GM18499 (cell line): Measurements from ENCODE around the gene TRIM13.
A peak's percentile ranks its signal among the peaks of the same experiment; 100 is the strongest.

Experiments used
- ATAC-seq: cut with Tn5 transposase; IDR thresholded peaks from one replicate; pipeline ENCODE4 v1.9.1; 2021; ENCODE audit warnings: moderate number of reproducible peaks; ENCODE audit not compliant: insufficient read depth, unreplicated experiment

TRIM13 gene

DNA sequence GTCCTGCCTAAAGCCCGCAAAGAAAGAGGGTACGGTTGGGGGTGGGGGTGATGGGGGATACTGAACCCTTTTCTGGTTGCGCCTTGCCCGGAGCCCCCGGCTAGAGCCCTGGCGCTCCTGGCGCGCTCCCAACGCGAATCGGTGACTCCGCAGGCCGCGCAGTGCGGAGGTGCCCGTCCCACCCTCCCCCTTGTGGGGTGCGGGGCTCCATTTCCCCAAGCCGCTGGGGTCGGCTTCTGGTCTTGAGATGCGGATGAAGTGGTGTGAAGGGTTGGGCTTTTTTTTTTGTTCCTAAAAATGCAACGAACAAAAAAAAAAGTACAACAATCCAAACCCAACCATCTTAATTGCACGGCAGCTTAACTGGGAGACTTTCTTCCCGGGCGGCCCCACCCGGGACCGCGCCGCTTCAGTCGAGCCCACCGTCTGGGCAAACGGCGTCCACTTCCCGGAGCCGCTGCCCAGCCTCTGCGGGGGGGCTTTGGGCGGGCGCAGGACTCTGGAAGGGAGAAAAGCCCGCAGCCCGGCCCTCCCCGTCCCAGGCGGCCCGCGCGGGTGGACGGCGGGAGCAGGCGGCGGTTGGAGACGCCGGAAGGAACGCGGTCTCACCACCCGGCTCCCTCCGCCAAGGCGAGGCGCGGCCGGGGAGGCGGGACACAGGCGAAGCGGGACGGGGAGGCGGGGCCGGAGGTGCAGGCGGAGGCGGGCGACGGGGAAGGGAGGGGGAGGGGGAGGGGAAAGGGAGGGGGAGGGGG, 504 bp upstream of the TRIM13 start:
- ATAC-seq: no peak

DNA sequence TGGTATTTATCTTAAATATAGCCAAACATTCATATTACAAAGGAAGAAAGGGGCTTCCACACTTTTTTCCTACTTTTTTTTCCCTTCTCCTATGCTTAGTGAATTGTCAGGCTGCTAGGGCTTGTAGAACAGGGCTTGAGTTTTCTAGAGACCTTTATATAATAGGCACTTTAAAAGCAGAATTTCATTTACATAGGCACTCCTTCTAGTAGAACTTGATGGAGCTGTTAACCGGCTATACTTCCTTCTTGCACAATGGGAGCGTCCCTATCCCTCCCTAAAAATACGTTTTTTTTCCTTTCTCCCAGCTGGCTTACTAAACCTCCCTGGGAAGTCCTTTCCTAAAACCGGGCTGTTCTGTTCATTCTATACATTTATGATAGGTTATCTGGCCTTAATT, 1.1 kb downstream of the TRIM13 start:
- ATAC-seq: no peak

DNA sequence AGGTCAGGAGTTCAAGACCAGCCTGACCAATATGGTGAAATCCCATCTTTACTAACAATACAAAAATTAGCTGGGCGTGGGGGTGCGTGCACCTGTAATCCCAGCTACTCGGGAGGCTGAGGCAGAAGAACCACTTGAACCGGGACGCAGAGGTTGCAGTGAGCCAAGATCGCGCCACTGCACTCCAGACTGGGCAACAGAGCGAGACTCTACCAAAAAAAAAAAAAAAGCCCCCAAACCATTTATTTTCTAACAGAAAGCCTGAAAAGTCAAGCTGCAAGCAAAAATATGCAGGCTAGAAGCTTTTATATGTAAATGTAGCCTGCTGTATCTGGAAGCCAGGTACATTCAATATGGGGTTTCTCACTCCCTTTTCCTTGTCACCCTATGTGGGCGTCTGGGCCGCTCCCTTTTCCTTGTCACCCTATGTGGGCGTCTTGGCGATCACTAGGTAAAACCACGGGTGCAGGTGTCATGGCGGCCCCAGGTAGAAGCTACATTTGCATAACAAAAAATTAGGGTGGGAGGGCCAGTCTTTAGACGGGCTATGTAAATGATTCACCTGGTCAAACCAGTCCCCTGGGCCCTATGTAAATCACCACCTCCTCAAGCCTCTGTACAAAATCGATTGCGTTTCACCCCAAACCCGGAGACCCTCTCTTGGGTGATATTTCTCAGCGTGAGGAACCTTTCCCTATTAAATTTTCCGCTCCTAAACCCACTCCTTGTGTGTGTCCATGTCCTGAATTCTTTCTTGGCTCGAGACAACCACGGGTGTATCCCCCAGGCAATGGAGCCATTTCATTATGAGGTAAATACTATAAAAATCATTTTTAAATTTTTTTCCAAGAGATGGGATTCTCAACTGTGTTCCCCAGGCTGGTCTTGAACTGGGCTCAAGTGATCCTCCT, 2.1 kb downstream of the TRIM13 start:
- ATAC-seq: no peak

DNA sequence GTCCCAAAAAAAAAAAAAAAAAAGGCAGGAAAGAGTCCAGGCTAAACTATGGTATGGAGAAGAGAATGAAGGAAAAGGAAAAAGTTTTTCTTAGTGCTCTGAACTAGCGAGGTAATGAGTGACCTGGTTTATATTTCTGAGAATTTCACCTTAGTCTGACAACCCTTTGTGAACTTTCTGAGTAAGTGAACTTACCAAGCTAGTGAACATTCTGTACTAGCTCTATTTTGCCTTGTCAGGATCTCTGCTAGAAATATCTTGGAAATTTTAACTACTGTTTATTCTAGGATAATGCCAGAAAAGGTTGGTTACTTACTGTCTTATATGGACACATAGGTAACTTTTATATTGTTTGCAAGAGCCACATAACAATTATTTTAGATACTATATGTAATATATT, 4.4 kb downstream of the TRIM13 start:
- ATAC-seq: no peak

DNA sequence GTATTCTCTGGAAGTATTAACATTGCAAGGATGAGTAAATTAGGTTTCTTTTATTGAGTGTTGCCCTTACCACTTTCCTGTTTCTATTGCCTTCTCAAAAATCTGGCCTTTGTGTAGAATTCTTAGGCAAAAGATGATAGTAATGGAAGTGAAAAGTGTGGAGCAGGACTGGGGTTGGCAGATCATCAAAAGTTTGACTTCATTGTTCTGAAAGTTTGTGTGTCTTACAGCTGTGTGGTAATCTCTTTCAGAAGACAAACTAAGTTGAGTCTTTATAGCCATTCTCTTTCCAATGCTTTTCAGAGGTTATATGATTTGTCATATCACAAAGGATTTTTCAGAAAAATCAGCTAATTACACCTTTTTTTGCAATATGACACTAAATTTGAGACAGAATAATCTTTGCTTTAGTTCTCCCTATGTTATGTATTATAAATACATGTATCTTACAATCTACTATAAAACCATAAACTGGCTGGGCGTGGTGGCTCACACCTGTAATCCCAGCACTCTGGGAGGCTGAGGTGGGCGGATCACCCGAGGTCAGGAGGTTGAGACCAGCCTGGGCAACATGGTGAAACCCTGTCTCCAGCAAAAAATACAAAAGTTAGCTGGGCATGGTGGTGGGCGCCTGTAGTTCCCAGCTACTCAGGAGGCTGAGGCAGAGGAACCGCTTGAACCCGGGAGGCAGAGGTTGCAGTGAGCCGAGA, 9.7 kb downstream of the TRIM13 start:
- ATAC-seq: no peak

DNA sequence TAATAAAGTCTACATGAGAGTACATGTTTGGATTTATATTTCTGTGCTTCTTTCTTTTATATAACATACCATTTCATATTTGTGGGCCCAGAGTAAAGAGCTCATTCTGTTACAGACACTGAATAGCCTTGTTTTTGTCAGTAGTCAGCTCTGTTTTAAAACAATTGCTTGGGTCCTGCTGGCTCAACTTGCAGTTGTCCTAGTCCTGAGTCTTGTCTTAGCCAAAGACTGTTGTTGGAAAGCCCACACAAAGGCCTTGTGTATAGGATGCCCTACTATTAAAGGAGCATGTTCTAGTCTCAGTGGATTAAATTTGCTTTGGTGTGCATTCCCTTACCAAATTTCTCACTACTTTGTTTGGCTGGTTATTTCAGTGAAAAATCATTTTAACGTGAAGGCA, 14.6 kb downstream of the TRIM13 start:
- ATAC-seq: no peak

DNA sequence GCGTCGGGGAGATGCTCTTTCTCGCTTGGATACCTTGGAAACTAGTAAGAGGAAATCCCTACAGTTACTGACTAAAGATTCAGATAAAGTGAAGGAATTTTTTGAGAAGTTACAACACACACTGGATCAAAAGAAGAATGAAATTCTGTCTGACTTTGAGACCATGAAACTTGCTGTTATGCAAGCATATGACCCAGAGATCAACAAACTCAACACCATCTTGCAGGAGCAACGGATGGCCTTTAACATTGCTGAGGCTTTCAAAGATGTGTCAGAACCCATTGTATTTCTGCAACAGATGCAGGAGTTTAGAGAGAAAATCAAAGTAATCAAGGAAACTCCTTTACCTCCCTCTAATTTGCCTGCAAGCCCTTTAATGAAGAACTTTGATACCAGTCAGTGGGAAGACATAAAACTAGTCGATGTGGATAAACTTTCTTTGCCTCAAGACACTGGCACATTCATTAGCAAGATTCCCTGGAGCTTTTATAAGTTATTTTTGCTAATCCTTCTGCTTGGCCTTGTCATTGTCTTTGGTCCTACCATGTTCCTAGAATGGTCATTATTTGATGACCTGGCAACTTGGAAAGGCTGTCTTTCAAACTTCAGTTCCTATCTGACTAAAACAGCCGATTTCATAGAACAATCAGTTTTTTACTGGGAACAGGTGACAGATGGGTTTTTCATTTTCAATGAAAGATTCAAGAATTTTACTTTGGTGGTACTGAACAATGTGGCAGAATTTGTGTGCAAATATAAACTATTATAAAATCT, 15.7 kb downstream of the TRIM13 start:
- ATAC-seq: no peak

DNA sequence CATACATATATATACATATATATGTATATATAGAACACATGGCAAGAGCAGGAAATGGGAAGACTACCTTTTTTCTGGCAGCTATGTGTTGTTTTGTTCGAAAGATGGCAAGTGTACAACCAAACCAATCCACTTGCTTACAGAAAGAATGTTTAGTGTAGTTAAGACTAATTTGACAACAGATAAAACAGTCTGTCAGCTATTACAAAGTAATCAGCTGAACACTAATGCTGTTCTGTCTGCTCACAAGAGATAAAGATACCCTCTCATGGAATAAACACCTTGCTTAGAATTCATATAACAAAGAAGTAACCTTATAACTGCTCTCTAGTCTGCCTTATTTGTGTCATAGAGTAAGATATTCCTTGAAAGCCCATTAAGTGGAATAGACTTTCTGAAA, 17.5 kb downstream of the TRIM13 start:
- no peak for ATAC-seq

DNA sequence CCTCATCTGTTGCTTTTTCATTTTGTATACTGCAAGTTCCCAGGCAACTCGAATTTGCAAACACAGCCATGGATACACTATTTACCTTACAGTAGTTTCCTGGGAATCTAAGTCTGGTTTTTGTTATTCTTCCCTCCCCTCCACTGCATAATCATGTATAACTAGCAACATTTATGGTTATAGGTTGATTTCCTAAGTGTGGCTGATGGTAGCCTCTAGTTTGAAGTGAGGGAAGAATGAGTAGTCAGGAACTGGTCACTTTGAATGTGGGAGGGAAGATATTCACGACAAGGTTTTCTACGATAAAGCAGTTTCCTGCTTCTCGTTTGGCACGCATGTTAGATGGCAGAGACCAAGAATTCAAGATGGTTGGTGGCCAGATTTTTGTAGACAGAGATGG, 18.4 kb downstream of the TRIM13 start, which contains the start of gene KCNRG:
KCNRG (plus strand) TSS at position 187 of the 400 bp plus-strand sequence; CDS start at position 237, 50 bp downstream.
- ATAC-seq: no peak

DNA sequence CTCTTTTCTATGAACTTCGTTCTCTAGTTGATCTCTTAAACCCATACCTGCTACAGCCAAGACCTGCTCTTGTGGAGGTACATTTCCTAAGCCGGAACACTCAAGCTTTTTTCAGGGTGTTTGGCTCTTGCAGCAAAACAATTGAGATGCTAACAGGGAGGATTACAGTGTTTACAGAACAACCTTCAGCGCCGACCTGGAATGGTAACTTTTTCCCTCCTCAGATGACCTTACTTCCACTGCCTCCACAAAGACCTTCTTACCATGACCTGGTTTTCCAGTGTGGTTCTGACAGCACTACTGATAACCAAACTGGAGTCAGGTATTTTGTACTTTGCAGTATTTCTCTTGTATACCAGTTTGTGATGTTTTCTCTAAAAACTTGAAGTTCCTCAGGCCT, 18.9 kb downstream of the TRIM13 start:
- ATAC-seq: no peak

DNA sequence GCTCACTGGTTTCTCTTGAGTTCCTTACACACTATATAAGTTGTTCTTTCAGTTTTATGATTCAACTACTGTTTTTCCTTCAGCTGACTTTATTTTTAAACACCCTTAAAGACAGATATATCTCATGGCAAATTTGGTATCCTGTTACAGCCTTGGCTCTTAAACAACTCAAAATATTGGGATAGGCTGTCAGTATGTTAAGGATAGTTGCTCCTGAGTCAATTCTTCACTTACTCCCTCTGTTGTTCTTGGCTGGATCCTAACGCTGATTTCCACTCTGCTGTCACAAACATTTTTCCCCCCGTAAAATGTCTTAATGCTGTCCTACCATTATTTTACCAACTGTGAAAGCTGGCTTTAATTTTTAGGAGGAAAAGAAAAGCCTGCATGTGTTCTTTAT, 19.6 kb downstream of the TRIM13 start:
- ATAC-seq: no peak

DNA sequence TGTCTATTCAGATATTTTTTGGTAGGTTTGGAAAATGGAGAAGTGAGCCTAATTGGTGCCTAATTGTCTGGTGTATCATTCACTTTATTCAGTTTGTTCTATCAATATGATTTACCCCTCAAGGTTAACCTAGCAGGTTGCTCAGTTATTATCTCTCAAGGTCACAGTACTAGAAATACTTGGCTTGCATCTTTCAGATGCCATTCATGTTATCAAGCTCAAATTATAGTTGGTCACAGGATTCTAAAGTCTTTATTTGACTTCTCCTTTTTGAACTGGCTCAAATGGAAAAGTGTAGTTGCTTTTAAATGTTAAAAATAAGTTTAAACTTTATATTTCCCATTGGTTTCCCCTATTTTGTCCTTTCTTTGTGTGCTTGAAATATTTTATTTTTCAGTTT, 21.0 kb downstream of the TRIM13 start:
- no peak for ATAC-seq

DNA sequence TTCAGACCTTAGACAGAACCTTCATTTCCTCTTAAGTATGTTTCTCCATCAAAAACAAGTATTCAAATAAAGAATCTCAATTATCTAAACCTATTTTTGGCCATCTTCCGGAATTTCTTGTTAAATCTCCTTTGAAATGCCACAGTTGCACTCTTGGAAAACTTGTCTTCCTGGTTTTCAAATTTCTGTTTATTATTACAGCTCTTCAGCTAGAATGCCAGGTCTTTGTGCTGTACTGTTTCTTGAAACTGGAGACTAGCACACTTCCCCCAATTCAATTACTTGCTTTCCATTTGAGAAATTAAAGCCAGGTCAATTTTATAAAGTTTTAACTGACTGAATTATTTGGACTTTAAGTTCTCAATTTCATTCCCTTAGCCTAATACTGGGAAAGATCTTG, 28.6 kb downstream of the TRIM13 start:
- ATAC-seq: no peak

DNA sequence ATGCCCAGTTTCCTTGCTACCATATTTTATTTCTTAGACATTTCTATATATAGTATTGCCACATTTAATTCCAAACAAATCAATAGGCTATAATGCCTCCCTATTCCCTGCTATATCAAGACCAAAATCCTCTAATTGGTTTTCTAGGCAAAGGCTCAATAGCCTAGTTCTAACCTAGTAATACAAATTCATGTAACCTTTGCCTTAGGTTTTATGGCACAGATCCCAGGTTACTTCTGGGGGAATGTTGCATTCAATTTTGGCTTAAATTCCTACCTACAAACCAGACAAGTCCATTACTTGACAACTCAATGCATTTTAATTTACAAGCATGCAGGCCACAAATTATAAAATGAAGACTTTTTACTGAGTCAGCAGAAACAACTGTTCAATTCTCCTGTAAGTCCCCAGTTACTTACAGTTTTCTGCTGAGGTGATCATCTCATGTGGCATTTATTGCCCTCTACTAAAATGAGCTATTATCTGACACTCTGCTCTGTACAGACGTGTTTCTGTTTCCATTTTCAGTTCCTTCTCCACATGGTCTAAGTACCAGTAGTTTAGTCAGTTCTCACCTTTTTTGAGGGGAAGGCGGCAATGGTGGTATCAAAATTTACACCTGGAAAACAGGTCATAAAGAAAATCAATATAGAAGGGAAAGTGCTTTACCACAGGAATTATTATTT, 30.1 kb downstream of the TRIM13 start:
- peak; percentile 87 for ATAC-seq

DNA sequence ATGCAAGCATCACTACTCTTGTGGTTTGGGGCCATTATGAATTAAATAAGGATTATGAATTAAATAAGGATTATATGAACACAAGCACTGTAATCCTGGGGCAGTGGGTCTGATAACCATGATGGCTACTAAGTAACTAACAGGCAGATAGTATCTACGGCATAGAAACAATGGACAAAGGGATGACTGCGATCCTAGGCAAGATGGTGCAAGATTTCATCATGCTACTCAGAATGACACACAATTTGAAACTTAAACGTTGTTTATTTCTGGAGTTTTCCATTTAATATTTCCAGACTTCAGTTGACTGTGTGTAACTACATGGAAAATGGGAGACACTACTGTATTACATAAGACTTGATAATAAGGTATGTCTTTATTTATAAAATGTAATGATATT, 33.5 kb downstream of the TRIM13 start:
- no peak for ATAC-seq

DNA sequence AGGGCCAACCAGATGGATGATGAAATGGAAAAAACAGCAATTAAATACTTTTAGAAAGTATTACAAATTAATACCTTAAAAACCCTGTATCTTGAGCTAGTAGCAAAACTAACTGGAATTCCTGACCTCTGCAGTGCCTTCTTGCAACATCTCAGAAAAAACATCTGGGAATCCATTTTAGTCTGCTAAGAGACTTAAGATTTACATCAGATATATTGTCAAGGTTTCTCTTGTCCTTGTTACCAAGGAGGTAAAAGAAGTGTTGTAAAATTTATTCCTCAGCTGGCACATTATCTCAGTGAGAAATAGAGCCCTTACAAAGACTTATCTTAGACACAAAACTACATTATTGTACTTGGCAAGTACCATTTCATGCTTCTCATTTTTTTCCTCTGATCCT, 36.9 kb downstream of the TRIM13 start:
- ATAC-seq: no peak

DNA sequence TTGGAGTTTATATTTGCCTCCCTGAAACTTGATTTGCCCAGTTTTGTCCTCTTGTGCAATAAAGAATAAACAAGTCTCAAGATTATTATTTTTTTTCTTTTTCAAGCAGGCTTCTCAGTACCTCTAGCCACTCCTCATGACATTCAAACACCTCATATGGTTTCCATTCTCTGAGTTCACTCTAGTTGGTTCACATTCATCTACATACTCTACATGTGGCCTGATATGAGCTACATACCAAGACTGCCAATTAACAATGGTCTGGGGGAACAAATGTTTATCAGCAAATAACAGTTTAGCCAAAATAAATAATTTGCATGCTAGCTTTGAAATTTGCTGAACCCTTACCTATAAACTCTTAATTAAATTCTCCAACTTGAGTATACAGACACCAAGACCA, 40.9 kb downstream of the TRIM13 start:
- no peak for ATAC-seq

DNA sequence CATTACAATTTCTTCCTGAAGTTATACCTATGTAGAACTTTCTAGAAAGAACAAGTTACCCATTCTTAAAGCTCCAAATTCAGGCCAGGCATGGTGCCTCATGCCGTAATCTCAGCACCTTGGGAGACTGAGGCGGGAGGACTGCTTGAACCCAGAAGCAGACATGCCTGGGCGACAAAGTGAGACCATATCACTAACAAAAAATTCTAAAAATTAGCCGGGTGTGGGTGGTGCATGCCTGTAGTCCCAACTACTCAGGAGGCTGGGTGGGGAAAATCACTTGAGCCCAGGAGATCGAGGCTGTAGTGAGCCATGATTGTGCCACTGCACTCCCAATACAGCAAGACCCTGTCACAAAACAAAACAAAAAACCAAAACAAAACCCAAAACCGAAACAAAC, 41.4 kb downstream of the TRIM13 start:
- no peak for ATAC-seq

DNA sequence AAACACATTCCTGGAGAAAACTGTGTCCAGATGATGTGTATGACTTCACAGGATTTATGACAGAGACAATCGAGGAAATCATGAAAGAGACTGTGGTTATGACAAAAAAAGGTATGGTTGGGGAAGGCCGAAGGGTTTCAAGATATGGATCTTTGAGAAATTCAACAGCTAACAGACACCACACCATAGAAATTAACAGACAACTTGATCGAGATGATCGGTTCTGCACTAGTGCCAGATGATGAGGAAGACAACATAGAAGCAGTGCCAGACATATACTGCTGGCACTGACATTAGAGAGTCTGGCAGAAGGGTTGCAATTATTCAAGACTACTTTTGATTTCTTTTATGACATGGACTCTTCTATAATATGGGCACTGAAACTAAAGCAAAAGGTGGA, 55.6 kb downstream of the TRIM13 start:
- no peak for ATAC-seq

DNA sequence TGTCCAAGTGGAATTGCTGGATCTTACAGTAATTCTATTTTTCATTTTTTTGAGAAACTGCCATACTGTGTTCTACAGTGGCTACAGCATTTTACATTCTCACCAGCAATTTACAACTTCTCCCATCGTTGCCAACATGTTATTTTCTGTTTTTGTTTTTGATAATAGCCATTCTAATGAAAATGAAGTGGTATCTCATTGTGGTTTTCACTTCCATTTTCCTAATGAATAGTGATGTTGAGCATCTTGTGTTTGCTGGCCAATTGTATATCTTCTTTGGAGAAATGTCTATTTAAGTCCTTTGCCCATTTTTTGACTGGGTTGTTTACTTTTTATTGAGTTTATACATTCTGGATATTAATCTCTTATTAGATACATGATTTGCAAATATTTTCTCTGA, 57.0 kb downstream of the TRIM13 start:
- ATAC-seq: no peak
